Articular chondrocyte of knee joint (primary cell): Measurements from ENCODE around the gene OR8B12. TPM values are rescaled to one million over a fixed set of nuclear protein-coding genes. Genes with fewer than 3 reads are reported as not detected.

Experiments used
- small RNA-seq: library from RNA; depleted of rRNA; stranded (forward); fragments of <200 nt; gene quantifications from one replicate; pipeline ENCODE3, GENCODE V24; 2012
- total RNA-seq: library from RNA; depleted of rRNA; stranded (reverse); fragments of >200 nt; gene quantifications from 2 replicates; pipeline ENCODE4 v1.2.3, GENCODE V29; 2012

The OR8B12 gene, protein sequence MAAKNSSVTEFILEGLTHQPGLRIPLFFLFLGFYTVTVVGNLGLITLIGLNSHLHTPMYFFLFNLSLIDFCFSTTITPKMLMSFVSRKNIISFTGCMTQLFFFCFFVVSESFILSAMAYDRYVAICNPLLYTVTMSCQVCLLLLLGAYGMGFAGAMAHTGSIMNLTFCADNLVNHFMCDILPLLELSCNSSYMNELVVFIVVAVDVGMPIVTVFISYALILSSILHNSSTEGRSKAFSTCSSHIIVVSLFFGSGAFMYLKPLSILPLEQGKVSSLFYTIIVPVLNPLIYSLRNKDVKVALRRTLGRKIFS
- not detected in 2 replicates for total RNA-seq

DNA sequence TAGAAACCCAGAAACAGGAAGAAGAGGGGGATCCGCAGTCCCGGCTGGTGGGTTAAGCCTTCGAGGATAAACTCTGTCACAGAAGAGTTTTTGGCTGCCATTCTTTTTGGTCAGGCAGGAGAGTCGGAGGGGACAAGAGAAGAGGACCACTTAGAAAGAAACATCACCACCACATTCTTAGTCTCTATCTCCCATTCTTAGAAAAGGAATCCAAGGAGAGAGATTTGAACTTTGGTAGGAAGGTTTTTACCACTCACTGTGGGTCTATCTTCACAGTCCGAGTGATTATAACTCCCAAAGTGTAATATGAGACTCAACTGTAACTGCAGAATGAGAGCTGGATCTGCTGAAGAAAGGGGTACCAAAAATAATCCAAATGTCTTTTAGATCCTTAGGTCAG, at the start of gene OR8B12:
TSS of gene OR8B12 (minus strand) at position 101 of the 400 bp plus-strand sequence. CDS start at position 101, 0 bp downstream.

DNA sequence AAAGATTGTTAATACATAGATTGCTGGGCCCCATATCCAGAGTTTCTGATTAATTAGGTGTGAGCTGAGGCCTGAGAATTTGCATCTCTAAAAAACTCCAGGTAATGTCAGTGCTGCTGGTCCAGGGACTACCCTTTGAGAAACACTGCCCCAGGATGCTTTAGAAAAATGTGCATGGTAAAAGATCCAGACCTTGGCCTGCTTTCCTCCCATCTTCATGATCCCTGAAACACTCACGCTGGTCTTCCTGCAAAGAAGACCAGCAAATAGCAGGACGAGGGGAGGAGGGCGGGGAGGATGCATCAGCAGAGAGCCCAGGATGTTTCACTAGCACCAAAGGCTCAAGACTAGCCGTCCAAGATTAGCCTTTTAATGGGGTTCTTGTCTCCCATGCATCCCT, 26.2 kb upstream of the OR8B12 start, which contains the start of gene OR8A1:
TSS of gene OR8A1 (plus strand) at position 301 of the 400 bp plus-strand sequence. CDS start 123 bp downstream, outside the sequence.

Small RNA genes within 50 kb of the gene (small RNA-seq; reads per million reads assigned to genes)
- not detected for gene OR8A3P

Other genes with a start within 250 kb of the OR8B12 start
- gene OR8D1, start 229.7 kb downstream of the OR8B12 start, total RNA-seq: not detected in 2 replicates
- gene OR8D2, start 223.5 kb downstream of the OR8B12 start, total RNA-seq: not detected in 2 replicates
- gene OR8B2, start 159.2 kb downstream of the OR8B12 start, total RNA-seq: not detected in 2 replicates
- not detected in 2 replicates for gene OR8B3, start 144.6 kb downstream of the OR8B12 start, total RNA-seq
- gene OR8B4, start 118.8 kb downstream of the OR8B12 start, total RNA-seq: not detected in 2 replicates
- not detected in 2 replicates for gene OR8B8, start 98.0 kb downstream of the OR8B12 start, total RNA-seq
- under 0.01 TPM in 1 of 2 replicates, not detected in the other for gene OR8A1, start 26.3 kb upstream of the OR8B12 start, total RNA-seq
- 0.22 TPM in 1 of 2 replicates, not detected in the other for gene PANX3, start 67.8 kb upstream of the OR8B12 start, total RNA-seq
- 36.2 and 36.4 TPM in 2 replicates for gene TBRG1, start 79.2 kb upstream of the OR8B12 start, total RNA-seq
- gene SIAE, start 130.1 kb upstream of the OR8B12 start, total RNA-seq: 13.1 and 16.0 TPM in 2 replicates
- 18.9 and 23.9 TPM in 2 replicates for gene SPA17, start 130.2 kb upstream of the OR8B12 start, total RNA-seq
- gene NRGN, start 196.3 kb upstream of the OR8B12 start, total RNA-seq: 0.39 and 0.65 TPM in 2 replicates
- gene VSIG2, start 208.6 kb upstream of the OR8B12 start, total RNA-seq: not detected in 2 replicates
- gene ESAM, start 218.6 kb upstream of the OR8B12 start, total RNA-seq: 0.13 and 0.54 TPM in 2 replicates